Peyer's patch (tissue), 4 donors: ENCODE data around the gene PYM1.
"Not testable (repeated sequence)": the region's sequence is repeated elsewhere in the genome, so short reads cannot be mapped to it uniquely, and the experiment has no call there.

Source experiments
- POLR2A ChIP-seq, 2 donors: fragments of 450-650 bp; IDR thresholded peaks; one replicate each; pipeline ENCODE4 v1.5.1; 2017; ENCODE audit warnings: antibody characterized with exemption in 2 of 2, mild to moderate bottlenecking in 2 of 2, moderate library complexity in 2 of 2
- TF ChIP-seq, protein P1 (sequence below), 6 experiments: fragments of 450-650 bp in 4 of 6; fragments of 200-600 bp in 2 of 6; sonication (generic) in 1 of 6; IDR thresholded peaks; one replicate each; pipeline ENCODE4 v1.5.1; 2017 to 2019; ENCODE audit warnings: antibody characterized with exemption in 6 of 6, mild to moderate bottlenecking in 3 of 6, moderate library complexity in 1 of 6

- not testable (repeated sequence) for TF ChIP-seq POLR2A (IDR thresholded peaks at IDR 0.05)
- TF ChIP-seq, protein P1, sequence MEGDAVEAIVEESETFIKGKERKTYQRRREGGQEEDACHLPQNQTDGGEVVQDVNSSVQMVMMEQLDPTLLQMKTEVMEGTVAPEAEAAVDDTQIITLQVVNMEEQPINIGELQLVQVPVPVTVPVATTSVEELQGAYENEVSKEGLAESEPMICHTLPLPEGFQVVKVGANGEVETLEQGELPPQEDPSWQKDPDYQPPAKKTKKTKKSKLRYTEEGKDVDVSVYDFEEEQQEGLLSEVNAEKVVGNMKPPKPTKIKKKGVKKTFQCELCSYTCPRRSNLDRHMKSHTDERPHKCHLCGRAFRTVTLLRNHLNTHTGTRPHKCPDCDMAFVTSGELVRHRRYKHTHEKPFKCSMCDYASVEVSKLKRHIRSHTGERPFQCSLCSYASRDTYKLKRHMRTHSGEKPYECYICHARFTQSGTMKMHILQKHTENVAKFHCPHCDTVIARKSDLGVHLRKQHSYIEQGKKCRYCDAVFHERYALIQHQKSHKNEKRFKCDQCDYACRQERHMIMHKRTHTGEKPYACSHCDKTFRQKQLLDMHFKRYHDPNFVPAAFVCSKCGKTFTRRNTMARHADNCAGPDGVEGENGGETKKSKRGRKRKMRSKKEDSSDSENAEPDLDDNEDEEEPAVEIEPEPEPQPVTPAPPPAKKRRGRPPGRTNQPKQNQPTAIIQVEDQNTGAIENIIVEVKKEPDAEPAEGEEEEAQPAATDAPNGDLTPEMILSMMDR (IDR thresholded peaks at IDR 0.05), result not testable (repeated sequence)
Observed at GRCh38 chr12:55866454-55867004, 61.2 kb downstream of the PYM1 start.
